Activated CD4-positive, alpha-beta T cell treated with anti-CD3 and anti-CD28 coated beads, Interleukin-2, amount 50 U/mL, for 24 hours (primary cell): ENCODE measurements around the gene KRT32.

Experiments used
- DNase-seq, 2 donors: peaks; one replicate each; pipeline ENCODE4 v3.0.0-alpha.2; 2020; ENCODE audit warnings: low read depth in 1 of 2, low spot score in 1 of 2

Gene KRT32

DNA sequence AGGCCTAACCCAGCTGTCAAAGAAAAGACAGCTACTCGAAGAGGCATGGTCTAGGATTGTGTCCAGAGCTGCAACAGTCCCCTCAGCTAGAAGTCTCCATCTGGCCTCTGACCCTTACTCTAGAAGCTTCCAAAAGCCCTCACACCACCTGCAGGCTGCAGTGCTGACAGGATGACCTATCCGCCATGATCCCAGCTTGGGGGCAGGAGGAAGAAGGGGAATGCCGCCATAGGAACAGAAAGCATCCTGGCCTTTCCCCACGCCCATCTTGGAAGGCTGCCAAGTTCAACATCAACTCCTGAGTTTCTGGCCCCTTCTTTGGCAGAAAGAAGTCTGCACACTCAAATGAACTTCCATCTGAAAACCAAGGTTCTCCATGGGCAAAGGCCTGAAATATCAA lies 25.6 kb upstream of the KRT32 start:
- DNase-seq = no peak

GRCh38 chr17:41492351-41492750 lies 25.2 kb upstream of the KRT32 start:
- no peak for DNase-seq

DNA sequence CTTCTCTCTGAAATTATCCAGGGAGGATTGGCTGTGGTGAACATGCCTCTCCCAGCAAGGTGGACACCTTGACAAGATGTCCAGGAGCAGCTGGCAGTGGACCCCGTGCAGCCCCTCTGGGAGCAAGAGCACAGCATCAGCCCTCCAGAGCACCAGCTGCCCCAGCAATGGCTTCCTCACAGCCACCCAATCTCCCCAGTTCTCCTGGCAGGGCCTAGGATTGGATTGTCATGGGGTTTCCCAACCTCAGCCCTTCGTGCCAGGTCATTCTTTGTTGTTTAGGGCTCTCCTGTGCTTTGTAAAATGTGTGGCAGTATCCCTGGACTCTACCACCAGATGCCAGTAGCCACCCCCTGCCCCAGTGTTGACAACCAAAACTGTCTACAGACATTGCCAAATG lies 24.3 kb upstream of the KRT32 start:
- no peak for DNase-seq

GRCh38 chr17:41490000-41490990 lies 23.1 kb upstream of the KRT32 start:
- no peak for DNase-seq

DNA sequence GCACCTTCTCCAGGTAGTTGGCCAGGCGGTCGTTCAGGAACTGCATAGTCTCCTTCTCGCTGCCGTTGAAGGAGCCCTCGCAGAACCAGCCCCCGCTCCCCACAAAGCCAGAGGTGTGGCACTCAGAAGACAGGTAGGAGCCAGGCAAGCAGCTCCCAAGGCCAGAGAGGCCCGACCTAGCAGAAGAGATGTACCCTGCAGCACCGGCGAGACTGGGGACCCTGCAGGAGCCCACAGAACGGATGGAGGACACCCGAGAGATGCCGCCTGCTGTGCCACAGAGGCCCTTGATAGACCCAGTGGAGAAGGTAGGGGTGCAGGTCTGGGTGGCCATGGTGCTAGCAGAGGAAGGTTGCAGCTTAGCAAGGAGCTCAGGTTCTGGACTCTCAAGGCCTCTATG lies 22.3 kb upstream of the KRT32 start, which contains the start of gene KRT36:
Gene KRT36, minus strand, starts transcription at position 380 of the 400 bp plus-strand sequence. Its CDS starts 46 bp downstream, at position 334.
- DNase-seq = no peak

- DNase-seq = peak in 1 of 2 donors; percentile 5
These were observed 19.8 kb upstream of the KRT32 start for GRCh38 chr17:41486809-41487530.

DNA sequence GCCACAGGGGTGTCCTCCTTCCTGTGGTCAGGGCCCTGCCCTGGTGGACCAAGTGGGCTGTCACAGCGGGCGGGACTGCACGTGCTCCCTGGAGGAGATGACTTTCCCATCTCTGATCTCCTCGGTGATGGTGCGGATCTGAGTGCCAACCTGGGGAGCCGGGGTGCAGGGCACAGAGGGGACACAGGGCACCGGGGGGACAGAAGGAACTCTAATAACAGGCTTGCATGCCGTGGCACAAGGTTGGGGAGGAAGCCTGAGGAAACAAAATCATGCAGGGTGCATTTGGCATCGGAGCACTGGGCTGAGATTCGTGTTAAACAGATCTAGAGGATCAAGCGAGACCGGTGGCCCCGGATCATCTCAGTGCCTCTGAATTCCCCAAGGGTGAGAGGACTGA lies 19.1 kb upstream of the KRT32 start:
- no peak for DNase-seq

- no peak for DNase-seq
These were observed 18.0 kb upstream of the KRT32 start for GRCh38 chr17:41484920-41485904.

DNA sequence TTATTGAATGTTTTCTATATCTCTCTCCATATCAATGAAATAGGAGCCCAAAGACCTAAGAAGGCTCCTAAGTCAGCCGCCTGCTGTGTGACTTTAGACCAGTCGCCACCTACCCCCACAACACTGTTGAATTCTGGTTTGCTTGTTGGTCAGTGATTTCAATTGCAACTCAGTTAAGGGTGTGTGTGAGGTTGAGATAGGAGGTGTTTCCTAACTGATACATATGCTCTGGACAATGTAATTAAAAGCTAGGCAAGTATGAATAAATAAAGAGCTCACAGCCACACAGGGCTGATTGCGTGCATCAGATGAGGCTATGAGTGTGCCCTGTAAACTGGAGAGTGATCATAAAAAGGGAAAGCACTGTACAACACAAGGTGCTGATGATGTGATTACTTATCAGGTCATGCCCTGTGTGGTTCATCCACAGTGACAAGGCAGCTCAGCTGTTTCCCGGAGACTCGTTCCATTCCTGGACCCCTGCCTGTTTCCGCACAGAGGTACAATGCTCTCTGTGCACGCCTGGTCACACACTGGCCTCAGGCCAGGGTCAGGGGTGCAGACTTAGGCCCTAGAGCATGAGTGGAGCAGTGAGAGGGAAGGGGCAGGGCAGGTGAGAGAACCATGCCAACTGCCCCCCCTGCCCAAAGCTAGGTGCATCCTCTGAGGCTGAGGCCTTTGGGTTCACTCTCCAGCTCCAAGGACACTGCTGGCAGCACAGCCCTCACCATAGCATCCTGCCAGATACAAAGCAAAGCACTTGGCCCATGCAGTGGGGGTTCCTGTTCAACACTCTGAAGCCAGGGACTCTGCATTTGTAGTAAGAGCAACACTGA lies 17.0 kb upstream of the KRT32 start:
- no peak for DNase-seq

- no peak for DNase-seq
These were observed 16.3 kb upstream of the KRT32 start for GRCh38 chr17:41483531-41483930.

DNA sequence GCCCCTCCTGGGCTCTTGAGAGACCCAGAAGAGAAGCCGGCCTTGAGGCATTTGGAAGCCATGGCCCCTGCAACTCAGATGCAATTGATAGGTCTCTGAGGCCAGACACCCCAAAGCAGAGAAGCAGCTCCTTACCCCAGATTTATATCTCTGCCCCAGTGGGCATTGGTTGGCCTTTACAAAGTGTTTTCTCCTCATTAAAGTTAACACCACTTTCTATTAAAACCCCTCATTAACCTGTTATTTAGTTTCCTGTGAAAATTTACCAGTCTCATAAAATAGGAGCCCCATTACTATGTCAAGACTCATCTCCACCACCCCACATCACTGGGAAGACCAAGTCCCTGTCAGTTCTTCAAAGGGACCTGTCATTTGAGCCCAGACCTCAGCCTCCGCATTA lies 13.8 kb upstream of the KRT32 start, which contains the start of gene KRT35:
Gene KRT35, minus strand, starts transcription at position 116 of the 400 bp plus-strand sequence. Its CDS starts 54 bp downstream, at position 62.
- DNase-seq = no peak

DNA sequence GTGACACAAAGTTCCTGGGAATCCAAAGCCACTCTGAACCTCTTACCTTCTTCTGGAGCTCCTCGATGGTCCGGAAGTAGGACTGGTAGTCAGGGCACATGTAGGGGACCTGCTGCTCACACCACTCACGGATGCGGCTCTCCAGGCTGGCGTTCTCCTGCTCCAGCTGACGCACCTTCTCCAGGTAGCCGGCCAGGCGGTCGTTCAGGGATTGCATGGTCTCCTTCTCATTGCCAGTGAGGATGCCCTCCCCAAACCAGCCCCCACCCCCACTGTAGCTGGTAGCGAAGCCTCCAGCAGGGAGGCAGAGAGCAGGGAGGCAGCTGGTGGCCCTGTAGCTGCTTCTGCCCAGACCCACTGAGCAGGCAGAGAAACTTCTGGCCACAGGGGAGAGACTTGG lies 13.4 kb upstream of the KRT32 start:
- no peak for DNase-seq

DNA sequence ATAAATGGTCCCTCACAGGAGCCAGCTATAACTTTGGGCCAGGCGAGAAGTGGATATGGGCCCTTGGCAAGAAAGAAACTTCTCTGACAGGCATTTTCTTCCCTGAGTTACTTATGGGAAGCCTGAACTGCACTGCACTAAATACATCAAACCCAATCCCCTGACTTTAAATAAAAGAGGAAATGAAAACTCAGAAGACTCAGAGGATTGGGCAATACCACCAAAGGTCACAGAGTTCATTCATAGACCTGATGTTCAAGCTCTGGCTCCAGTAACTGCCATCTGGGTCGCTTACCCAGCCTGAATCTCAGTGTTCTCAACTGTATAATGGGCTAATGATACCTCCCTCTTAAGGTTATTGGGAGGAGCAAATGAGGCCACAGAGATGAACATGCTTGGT lies 12.9 kb upstream of the KRT32 start:
- DNase-seq = no peak

GRCh38 chr17:41478237-41478636 lies 11.1 kb upstream of the KRT32 start:
- no peak for DNase-seq

DNA sequence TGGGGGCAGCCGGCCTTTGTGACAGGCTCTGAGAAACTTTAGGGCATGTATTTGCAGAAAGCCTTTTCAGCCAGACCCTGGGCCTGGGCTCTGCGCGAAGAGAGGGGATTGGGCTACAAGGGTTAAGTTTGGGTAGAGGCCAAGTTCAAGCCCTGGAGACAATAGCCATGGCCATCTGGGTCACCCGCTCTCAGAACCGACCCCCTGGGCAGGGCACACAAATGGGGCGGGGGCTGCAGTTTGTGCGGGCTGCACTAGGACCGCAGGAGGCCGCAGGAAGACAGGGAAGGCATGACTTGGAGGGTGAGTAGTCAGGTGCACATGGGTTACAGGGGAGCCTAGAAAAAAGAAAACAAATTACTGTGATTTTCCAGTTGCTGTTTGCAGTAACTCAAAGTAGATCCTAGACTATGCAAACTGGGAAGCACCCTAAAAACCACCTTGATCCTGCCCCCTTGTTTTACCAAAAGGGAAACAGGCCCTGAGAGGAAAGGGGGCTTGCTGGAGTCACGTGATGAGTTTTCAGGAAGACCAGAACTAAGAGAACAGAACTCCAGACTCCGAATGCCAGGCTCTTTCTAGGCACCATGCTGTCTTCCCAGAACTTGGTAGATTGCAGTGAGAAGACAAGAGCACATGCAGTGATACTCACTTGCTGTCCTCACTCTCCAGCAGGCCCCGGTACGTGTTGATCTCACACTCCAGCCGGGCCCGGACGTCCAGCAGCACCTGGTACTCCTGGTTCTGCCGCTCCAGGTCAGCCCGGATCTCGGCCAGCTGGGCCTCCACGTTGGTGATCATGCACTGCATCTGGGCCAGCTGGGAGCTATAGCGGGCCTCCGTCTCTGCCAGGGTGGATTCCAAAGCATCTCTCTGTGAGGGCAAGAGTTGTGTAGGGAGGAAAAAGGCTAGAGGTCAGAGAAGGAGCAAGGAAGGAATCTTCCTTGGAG lies 10.0 kb upstream of the KRT32 start:
- DNase-seq = no peak

- no peak for DNase-seq
These were observed 8.2 kb upstream of the KRT32 start for GRCh38 chr17:41475421-41475820.

DNA sequence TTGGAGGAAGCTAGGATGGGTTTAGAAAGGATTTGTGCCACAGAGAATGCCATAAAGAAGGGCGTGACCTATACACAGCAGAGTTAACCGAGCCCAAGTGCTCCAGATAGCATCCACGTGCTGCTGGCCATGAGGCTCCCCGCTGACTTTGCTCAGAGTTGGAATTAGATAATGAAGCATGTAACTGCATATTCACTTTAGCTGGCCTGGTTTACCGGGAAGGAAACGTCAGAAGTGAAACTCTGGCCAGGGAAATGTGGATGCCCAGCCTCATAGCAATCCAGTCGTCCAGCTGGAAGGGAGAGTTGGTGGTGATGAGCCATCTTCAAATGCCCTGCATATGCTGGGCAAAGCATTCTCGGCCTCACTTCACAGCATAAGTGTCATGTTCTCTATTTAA lies 7.7 kb upstream of the KRT32 start:
- no peak for DNase-seq

DNA sequence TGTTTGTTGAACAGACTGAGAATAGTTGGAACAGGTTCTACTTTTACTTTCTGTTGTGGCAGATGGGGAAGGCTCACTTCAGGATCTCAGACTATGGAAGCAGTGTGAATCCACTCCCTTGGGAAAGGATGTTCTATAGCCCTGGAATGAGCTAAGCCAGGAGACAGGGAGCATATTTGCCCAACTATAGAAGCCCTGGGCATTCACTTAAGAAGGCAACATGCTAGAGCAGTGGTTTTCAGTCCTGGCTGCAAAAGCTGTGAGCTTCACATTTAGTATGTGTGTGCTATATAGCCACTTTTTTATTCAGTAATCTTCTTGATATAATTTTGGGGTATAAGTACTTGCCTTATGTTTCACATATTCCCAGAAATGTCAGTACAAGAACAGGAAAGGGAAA lies 1.2 kb upstream of the KRT32 start:
- no peak for DNase-seq

- DNase-seq = no peak
These were observed 375 bp upstream of the KRT32 start for GRCh38 chr17:41467561-41467960.
